ENCODE measurements around the gene UPK3B. TPM values are rescaled to one million over a fixed set of nuclear protein-coding genes. Genes with fewer than 3 reads are reported as not detected.
"Not testable (repeated sequence)": the region's sequence is repeated elsewhere in the genome, so short reads cannot be mapped to it uniquely, and the experiment has no call there.

The UPK3B gene
- total and polyA plus RNA-seq, 2 donors (not counting 3 experiments of a cell fraction or from before 2014, with no cell fraction given): 0.77 TPM; not detected in 1

DNA sequence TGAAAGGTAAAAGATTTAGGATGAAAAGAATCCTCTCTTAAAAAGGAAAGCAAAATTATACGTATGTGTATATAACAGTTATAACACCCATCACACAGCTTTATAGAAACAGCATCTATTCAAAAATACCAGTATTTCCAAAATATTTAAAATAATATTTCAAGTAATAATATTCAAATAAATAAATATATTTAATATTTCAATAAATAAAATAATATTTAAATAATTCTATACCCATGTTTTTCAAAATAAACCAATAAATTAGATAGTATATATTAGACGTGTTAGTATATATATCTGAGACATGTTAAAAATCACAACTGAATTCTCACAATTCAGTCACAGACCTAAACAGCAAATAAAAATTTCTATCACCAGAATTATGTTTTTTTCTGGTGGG lies 21.3 kb downstream of the UPK3B start:
- H3K27me3 ChIP-seq (ENCODE audit: control insufficient read depth in 2 of 2, insufficient read depth in 2 of 2, low read length in 2 of 2); H3K9ac ChIP-seq (replicated peaks; ENCODE audit: extremely low read depth, insufficient read depth, low read length); H4K20me1 ChIP-seq (replicated peaks; ENCODE audit: control insufficient read depth, extremely low read depth, insufficient read depth, low read length); H3K79me2 ChIP-seq (ENCODE audit: control insufficient read depth, insufficient read depth, low read length); dilution Hi-C loops (cut with MboI; ENCODE audit: extremely low pct_ligation_motif_present, low sequenced_read_pairs); DNase-seq (ENCODE audit: low read depth, low spot score); H3K4me2 ChIP-seq (ENCODE audit: insufficient read depth, low read length); H3K4me3 ChIP-seq (replicated peaks in 1 of 3; ENCODE audit: insufficient read depth in 1 of 3, low read depth in 1 of 3, low read length in 3 of 3); H3K4me1 ChIP-seq (ENCODE audit: control insufficient read depth, extremely low read depth, insufficient read depth, low read length); intact Hi-C loops (cut with micrococcal nuclease); CTCF ChIA-PET; FAIRE-seq; H3K27ac ChIP-seq (ENCODE audit: insufficient read depth, low read depth, low read length); POLR2A ChIA-PET; H3K9me1 ChIP-seq (replicated peaks; ENCODE audit: control insufficient read depth, extremely low read depth, insufficient read depth, low read length); H3K9me3 ChIP-seq (replicated peaks; ENCODE audit: control insufficient read depth, insufficient read depth, low read length); H2AFZ ChIP-seq (ENCODE audit: low read depth, low read length); BruUV-seq (replicated peaks); H3K36me3 ChIP-seq (ENCODE audit: control insufficient read depth in 2 of 2, extremely low read depth in 1 of 2, insufficient read depth in 2 of 2, low read length in 2 of 2): not testable (repeated sequence)

GRCh38 chr7:76543197-76543596 lies 32.8 kb downstream of the UPK3B start, which contains the start of gene SPDYE16:
Gene SPDYE16 (minus strand): TSS chr7:76543297. CDS start chr7:76541459, 1,838 bp downstream.
- H3K27me3 ChIP-seq (ENCODE audit: control insufficient read depth in 2 of 2, insufficient read depth in 2 of 2, low read length in 2 of 2); CTCF ChIA-PET; H3K9ac ChIP-seq (replicated peaks; ENCODE audit: extremely low read depth, insufficient read depth, low read length); FAIRE-seq; H3K4me1 ChIP-seq (ENCODE audit: control insufficient read depth, extremely low read depth, insufficient read depth, low read length); H4K20me1 ChIP-seq (replicated peaks; ENCODE audit: control insufficient read depth, extremely low read depth, insufficient read depth, low read length); BruUV-seq (replicated peaks); POLR2A ChIA-PET; DNase-seq (ENCODE audit: low read depth, low spot score); H3K36me3 ChIP-seq (ENCODE audit: control insufficient read depth in 2 of 2, extremely low read depth in 1 of 2, insufficient read depth in 2 of 2, low read length in 2 of 2); H3K4me2 ChIP-seq (ENCODE audit: insufficient read depth, low read length); H3K9me1 ChIP-seq (replicated peaks; ENCODE audit: control insufficient read depth, extremely low read depth, insufficient read depth, low read length); H3K9me3 ChIP-seq (replicated peaks; ENCODE audit: control insufficient read depth, insufficient read depth, low read length); dilution Hi-C loops (cut with MboI; ENCODE audit: extremely low pct_ligation_motif_present, low sequenced_read_pairs); H3K79me2 ChIP-seq (ENCODE audit: control insufficient read depth, insufficient read depth, low read length); intact Hi-C loops (cut with micrococcal nuclease); H3K4me3 ChIP-seq (replicated peaks in 1 of 3; ENCODE audit: insufficient read depth in 1 of 3, low read depth in 1 of 3, low read length in 3 of 3); H3K27ac ChIP-seq (ENCODE audit: insufficient read depth, low read depth, low read length); H2AFZ ChIP-seq (ENCODE audit: low read depth, low read length): not testable (repeated sequence)
